ENCODE measurements around the gene SRSF10. TPM values are rescaled to one million over a fixed set of nuclear protein-coding genes. Genes with fewer than 3 reads are reported as not detected.

SRSF10 gene
- total and polyA plus RNA-seq, 2 of the 8 experiments (the other 6 are each of a cell fraction or from before 2014, with no cell fraction given): 155 to 194 TPM

- TF ChIP-seq, protein P1, sequence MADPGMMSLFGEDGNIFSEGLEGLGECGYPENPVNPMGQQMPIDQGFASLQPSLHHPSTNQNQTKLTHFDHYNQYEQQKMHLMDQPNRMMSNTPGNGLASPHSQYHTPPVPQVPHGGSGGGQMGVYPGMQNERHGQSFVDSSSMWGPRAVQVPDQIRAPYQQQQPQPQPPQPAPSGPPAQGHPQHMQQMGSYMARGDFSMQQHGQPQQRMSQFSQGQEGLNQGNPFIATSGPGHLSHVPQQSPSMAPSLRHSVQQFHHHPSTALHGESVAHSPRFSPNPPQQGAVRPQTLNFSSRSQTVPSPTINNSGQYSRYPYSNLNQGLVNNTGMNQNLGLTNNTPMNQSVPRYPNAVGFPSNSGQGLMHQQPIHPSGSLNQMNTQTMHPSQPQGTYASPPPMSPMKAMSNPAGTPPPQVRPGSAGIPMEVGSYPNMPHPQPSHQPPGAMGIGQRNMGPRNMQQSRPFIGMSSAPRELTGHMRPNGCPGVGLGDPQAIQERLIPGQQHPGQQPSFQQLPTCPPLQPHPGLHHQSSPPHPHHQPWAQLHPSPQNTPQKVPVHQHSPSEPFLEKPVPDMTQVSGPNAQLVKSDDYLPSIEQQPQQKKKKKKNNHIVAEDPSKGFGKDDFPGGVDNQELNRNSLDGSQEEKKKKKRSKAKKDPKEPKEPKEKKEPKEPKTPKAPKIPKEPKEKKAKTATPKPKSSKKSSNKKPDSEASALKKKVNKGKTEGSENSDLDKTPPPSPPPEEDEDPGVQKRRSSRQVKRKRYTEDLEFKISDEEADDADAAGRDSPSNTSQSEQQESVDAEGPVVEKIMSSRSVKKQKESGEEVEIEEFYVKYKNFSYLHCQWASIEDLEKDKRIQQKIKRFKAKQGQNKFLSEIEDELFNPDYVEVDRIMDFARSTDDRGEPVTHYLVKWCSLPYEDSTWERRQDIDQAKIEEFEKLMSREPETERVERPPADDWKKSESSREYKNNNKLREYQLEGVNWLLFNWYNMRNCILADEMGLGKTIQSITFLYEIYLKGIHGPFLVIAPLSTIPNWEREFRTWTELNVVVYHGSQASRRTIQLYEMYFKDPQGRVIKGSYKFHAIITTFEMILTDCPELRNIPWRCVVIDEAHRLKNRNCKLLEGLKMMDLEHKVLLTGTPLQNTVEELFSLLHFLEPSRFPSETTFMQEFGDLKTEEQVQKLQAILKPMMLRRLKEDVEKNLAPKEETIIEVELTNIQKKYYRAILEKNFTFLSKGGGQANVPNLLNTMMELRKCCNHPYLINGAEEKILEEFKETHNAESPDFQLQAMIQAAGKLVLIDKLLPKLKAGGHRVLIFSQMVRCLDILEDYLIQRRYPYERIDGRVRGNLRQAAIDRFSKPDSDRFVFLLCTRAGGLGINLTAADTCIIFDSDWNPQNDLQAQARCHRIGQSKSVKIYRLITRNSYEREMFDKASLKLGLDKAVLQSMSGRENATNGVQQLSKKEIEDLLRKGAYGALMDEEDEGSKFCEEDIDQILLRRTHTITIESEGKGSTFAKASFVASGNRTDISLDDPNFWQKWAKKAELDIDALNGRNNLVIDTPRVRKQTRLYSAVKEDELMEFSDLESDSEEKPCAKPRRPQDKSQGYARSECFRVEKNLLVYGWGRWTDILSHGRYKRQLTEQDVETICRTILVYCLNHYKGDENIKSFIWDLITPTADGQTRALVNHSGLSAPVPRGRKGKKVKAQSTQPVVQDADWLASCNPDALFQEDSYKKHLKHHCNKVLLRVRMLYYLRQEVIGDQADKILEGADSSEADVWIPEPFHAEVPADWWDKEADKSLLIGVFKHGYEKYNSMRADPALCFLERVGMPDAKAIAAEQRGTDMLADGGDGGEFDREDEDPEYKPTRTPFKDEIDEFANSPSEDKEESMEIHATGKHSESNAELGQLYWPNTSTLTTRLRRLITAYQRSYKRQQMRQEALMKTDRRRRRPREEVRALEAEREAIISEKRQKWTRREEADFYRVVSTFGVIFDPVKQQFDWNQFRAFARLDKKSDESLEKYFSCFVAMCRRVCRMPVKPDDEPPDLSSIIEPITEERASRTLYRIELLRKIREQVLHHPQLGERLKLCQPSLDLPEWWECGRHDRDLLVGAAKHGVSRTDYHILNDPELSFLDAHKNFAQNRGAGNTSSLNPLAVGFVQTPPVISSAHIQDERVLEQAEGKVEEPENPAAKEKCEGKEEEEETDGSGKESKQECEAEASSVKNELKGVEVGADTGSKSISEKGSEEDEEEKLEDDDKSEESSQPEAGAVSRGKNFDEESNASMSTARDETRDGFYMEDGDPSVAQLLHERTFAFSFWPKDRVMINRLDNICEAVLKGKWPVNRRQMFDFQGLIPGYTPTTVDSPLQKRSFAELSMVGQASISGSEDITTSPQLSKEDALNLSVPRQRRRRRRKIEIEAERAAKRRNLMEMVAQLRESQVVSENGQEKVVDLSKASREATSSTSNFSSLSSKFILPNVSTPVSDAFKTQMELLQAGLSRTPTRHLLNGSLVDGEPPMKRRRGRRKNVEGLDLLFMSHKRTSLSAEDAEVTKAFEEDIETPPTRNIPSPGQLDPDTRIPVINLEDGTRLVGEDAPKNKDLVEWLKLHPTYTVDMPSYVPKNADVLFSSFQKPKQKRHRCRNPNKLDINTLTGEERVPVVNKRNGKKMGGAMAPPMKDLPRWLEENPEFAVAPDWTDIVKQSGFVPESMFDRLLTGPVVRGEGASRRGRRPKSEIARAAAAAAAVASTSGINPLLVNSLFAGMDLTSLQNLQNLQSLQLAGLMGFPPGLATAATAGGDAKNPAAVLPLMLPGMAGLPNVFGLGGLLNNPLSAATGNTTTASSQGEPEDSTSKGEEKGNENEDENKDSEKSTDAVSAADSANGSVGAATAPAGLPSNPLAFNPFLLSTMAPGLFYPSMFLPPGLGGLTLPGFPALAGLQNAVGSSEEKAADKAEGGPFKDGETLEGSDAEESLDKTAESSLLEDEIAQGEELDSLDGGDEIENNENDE (IDR thresholded peaks at IDR 0.05; ENCODE audit: insufficient replicate concordance, low read length): no peak
- TF ChIP-seq BCL11A (IDR thresholded peaks at IDR 0.05; ENCODE audit: low read depth in 2 of 2, low read length in 2 of 2) (no peak), KDM5A (IDR thresholded peaks at IDR 0.05; ENCODE audit: low read length) (no peak), TAF7 (optimal IDR thresholded peaks at IDR 0.05; ENCODE audit: borderline replicate concordance, low read depth, low read length) (no peak)
These were observed 49.9 kb downstream of the SRSF10 start (continued) for GRCh38 chr1:23930270-23930669.

Measured in H1 (cell line).